PFSK-1 (cell line): ENCODE data around the gene PDE2A.

ENCODE experiments used
- FOXP2 ChIP-seq: optimal IDR thresholded peaks from 2 replicates; pipeline ENCODE3; 2011; ENCODE audit warnings: borderline replicate concordance, control low read depth, inconsistent platforms; ENCODE audit not compliant: insufficient read depth; ENCODE audit errors: extremely low read length, extremely low read depth
- POLR2AphosphoS5 ChIP-seq: IDR thresholded peaks from 2 replicates; pipeline ENCODE4 v1.6.1; 2012; ENCODE audit warnings: low read depth, mild to moderate bottlenecking, control low read depth, low read length, moderate library complexity
- SIN3A ChIP-seq: IDR thresholded peaks from 2 replicates; pipeline ENCODE4 v1.6.1; 2012; ENCODE audit warnings: mild to moderate bottlenecking, low read length, moderate library complexity, borderline replicate concordance; ENCODE audit not compliant: insufficient read depth
- TAF1 ChIP-seq: IDR thresholded peaks from 2 replicates; pipeline ENCODE4 v1.6.1; 2012; ENCODE audit warnings: low read length, control low read depth, borderline replicate concordance; ENCODE audit not compliant: insufficient read depth
- TF ChIP-seq, protein P1 (sequence below), 2 experiments: IDR thresholded peaks; 2 replicates each; pipeline versions ENCODE4 v1.6.1 to v1.8.0; 2011 to 2012; ENCODE audit warnings: low read depth in 2 of 2, low read length in 2 of 2, control low read depth in 1 of 2, inconsistent platforms in 1 of 2, mild to moderate bottlenecking in 1 of 2, moderate library complexity in 1 of 2; ENCODE audit not compliant: insufficient read depth in 1 of 2

Gene PDE2A

DNA sequence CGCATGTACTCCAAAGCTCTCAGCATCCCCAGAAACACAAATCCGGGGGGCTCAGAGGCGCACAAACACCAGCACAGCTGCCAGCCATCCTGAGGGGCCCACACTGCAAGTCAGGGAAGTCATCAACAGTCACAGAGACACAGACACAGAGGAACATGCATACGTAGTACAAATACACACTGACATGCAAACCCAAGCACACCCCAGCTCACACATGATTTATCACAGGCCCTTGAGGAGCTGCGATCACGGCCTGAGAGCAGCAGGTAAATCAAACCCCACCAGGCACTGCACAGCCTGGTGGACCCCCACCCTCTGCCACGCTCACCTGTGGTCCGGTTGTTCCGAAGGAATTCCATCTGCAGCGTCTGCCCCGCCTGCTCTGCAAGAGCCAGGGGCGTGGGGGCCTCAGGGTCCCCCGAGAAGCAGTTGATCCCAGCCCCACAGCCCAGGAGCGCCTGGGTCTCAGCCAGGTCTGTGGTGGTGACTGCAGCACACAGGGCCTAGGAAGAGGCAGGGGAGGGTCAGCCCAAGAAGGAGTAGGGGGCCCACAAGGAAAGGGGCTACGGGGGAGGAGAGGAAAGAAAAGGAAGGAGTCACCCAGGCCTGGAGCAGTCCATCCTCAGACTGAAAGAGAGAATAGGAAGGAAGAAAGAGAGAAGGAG is 28.5 kb upstream of the PDE2A start:
- TF ChIP-seq FOXP2, result no peak
- no peak for TF ChIP-seq POLR2AphosphoS5
- TF ChIP-seq, protein P1, sequence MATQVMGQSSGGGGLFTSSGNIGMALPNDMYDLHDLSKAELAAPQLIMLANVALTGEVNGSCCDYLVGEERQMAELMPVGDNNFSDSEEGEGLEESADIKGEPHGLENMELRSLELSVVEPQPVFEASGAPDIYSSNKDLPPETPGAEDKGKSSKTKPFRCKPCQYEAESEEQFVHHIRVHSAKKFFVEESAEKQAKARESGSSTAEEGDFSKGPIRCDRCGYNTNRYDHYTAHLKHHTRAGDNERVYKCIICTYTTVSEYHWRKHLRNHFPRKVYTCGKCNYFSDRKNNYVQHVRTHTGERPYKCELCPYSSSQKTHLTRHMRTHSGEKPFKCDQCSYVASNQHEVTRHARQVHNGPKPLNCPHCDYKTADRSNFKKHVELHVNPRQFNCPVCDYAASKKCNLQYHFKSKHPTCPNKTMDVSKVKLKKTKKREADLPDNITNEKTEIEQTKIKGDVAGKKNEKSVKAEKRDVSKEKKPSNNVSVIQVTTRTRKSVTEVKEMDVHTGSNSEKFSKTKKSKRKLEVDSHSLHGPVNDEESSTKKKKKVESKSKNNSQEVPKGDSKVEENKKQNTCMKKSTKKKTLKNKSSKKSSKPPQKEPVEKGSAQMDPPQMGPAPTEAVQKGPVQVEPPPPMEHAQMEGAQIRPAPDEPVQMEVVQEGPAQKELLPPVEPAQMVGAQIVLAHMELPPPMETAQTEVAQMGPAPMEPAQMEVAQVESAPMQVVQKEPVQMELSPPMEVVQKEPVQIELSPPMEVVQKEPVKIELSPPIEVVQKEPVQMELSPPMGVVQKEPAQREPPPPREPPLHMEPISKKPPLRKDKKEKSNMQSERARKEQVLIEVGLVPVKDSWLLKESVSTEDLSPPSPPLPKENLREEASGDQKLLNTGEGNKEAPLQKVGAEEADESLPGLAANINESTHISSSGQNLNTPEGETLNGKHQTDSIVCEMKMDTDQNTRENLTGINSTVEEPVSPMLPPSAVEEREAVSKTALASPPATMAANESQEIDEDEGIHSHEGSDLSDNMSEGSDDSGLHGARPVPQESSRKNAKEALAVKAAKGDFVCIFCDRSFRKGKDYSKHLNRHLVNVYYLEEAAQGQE (IDR thresholded peaks at IDR 0.05; ENCODE audit: insufficient read depth in 1 of 2, low read depth in 2 of 2, low read length in 2 of 2), result no peak
- TF ChIP-seq TAF1, result no peak
- no peak for TF ChIP-seq SIN3A

DNA sequence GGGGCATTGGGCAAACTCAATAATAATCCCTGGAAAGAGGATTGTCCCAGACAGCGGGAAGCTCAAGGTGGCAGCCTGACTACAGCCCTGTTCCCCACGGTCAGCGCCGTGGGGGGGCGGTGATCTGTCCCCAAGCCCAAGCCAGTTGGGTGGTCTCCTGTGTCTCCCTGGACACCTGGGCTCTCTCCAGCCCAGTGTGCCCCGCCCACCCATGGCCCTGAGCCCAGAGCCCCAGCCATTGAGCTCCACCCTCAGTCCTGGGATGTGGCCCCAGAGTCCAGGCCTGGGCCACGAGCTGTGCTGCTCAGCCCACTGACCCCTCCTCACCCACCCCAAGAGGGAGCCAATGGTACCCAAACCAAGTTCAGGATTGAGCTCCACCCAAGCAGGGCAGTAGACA is 27.9 kb upstream of the PDE2A start:
- TF ChIP-seq, protein P1 (IDR thresholded peaks at IDR 0.05; ENCODE audit: insufficient read depth in 1 of 2, low read depth in 2 of 2, low read length in 2 of 2), result no peak
- TF ChIP-seq POLR2AphosphoS5, result no peak
- no peak for TF ChIP-seq FOXP2
- no peak for TF ChIP-seq TAF1
- no peak for TF ChIP-seq SIN3A

DNA sequence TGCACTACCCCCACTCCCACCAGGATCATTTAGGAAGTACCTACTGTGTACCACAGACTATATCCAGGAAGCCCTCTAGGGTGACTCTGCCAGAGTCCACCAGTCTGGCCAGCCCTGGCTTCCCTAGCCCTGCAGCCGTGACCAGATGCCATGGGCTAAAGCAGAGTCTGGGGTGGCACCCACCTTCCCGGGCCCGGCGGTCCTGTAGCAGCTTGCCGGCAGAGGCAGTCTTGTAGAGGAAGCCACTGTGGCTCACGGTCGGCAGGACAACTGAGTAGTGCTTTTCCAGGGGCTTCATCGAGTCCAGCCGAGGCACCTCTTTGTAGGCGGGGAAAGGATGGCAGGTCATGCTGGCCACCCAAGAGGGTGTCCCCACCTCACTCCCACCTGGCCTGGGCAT is 27.2 kb upstream of the PDE2A start:
- TF ChIP-seq POLR2AphosphoS5, result no peak
- TF ChIP-seq, protein P1 (IDR thresholded peaks at IDR 0.05; ENCODE audit: insufficient read depth in 1 of 2, low read depth in 2 of 2, low read length in 2 of 2), result no peak
- TF ChIP-seq SIN3A, result no peak

DNA sequence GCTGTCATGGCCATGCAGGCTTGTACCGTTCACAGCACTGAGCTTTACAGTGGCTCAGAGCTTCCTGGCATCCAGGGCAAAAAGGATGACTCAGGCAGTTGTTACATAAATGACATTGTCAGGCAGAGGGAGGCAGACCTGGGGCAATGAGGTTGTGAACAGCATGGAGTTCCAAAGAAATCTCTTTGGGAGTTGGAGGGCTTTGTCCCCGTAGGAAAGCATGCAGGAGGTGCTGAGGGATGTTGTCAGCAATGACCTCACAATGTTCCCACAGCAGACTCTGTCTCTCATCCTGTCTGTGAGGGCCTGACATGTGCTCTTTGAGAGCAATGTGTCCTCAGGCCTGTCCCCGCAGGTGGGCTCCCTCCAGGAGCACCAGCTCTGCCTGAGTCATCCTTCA is 25.9 kb upstream of the PDE2A start:
- TF ChIP-seq TAF1 (no peak), POLR2AphosphoS5 (no peak), SIN3A (no peak), FOXP2 (no peak)
- TF ChIP-seq, protein P1 (IDR thresholded peaks at IDR 0.05; ENCODE audit: insufficient read depth in 1 of 2, low read depth in 2 of 2, low read length in 2 of 2), result no peak

DNA sequence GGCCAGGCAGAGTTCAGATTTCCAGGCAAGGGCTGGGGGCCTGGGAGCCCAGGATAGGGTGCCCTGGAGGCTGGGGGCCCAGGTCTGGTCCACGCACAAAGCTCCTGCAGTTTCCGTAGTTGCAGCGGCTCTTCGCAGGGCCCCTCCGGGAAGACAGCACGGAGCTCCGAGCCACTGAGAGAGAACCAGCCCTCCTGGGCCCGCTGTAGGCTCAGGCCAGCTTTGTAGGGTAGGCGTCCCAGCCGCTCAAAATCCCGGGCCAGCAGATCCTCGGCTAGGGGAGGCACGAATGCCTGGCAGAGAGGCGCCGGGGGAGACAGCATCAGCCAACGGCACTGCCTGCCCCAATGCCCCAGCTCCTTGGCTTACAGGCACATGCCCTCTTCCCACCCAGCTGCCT is 23.6 kb upstream of the PDE2A start:
- no peak for TF ChIP-seq TAF1
- no peak for TF ChIP-seq SIN3A
- no peak for TF ChIP-seq FOXP2
- TF ChIP-seq, protein P1 (IDR thresholded peaks at IDR 0.05; ENCODE audit: insufficient read depth in 1 of 2, low read depth in 2 of 2, low read length in 2 of 2), result no peak
- no peak for TF ChIP-seq POLR2AphosphoS5
